ENCODE results near the gene MGAT2.

DNA sequence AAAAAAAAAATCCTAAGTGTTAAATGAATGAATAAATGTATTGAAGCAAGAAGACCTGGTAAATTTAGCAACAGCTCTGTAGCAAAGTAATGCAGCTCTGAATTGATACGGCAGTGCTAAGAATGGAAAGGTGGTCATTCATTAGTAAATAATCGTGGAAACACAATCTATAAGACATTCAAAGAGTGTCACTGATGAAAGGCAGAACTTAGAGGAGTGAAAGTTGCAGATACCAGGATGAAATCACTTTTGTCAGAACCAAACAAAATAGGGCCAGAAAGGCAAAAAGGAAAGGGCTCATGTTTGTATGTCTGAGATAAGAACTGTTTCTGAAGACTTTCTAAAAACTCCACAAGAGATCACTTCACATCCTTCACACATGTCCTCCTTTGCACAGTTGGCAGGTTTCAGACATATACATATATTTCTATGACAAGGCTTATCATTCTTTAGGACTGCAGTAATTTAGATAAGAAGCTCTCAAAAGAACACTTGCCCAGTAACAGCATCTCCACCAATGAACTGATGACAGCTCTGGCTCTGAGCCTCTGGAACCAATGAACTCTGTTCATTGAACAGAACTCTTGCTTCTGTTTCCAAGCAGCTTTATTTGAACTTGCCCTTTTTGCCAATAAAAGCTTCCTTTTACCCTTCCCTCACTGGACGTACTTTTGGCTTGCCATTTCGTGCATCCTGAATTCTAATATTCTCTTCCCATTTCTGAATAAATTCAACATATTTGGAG is 26.1 kb upstream of the MGAT2 start:
- TF ChIP-seq, protein P1, sequence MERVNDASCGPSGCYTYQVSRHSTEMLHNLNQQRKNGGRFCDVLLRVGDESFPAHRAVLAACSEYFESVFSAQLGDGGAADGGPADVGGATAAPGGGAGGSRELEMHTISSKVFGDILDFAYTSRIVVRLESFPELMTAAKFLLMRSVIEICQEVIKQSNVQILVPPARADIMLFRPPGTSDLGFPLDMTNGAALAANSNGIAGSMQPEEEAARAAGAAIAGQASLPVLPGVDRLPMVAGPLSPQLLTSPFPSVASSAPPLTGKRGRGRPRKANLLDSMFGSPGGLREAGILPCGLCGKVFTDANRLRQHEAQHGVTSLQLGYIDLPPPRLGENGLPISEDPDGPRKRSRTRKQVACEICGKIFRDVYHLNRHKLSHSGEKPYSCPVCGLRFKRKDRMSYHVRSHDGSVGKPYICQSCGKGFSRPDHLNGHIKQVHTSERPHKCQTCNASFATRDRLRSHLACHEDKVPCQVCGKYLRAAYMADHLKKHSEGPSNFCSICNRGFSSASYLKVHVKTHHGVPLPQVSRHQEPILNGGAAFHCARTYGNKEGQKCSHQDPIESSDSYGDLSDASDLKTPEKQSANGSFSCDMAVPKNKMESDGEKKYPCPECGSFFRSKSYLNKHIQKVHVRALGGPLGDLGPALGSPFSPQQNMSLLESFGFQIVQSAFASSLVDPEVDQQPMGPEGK (CRISPR knock-in tag; IDR thresholded peaks at IDR 0.05; ENCODE audit: borderline replicate concordance), result no peak
- TF ChIP-seq, protein P2, sequence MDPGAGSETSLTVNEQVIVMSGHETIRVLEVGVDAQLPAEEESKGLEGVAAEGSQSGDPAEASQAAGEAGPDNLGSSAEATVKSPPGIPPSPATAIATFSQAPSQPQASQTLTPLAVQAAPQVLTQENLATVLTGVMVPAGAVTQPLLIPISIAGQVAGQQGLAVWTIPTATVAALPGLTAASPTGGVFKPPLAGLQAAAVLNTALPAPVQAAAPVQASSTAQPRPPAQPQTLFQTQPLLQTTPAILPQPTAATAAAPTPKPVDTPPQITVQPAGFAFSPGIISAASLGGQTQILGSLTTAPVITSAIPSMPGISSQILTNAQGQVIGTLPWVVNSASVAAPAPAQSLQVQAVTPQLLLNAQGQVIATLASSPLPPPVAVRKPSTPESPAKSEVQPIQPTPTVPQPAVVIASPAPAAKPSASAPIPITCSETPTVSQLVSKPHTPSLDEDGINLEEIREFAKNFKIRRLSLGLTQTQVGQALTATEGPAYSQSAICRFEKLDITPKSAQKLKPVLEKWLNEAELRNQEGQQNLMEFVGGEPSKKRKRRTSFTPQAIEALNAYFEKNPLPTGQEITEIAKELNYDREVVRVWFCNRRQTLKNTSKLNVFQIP (CRISPR knock-in tag; IDR thresholded peaks at IDR 0.05; ENCODE audit: borderline replicate concordance, low read depth), result no peak
- TF ChIP-seq ARNTL (CRISPR knock-in tag; IDR thresholded peaks at IDR 0.05; ENCODE audit: borderline replicate concordance, low read depth) (no peak), RARB (CRISPR knock-in tag; IDR thresholded peaks at IDR 0.05) (no peak), ZFP30 (CRISPR knock-in tag; IDR thresholded peaks at IDR 0.05) (no peak), ZNF565 (CRISPR knock-in tag; conservative IDR thresholded peaks at IDR 0.05; ENCODE audit: low read depth) (no peak), ZNF8 (CRISPR knock-in tag; IDR thresholded peaks at IDR 0.05) (no peak)
